ENCODE data around the gene CFAP46.

CFAP46 gene

DNA sequence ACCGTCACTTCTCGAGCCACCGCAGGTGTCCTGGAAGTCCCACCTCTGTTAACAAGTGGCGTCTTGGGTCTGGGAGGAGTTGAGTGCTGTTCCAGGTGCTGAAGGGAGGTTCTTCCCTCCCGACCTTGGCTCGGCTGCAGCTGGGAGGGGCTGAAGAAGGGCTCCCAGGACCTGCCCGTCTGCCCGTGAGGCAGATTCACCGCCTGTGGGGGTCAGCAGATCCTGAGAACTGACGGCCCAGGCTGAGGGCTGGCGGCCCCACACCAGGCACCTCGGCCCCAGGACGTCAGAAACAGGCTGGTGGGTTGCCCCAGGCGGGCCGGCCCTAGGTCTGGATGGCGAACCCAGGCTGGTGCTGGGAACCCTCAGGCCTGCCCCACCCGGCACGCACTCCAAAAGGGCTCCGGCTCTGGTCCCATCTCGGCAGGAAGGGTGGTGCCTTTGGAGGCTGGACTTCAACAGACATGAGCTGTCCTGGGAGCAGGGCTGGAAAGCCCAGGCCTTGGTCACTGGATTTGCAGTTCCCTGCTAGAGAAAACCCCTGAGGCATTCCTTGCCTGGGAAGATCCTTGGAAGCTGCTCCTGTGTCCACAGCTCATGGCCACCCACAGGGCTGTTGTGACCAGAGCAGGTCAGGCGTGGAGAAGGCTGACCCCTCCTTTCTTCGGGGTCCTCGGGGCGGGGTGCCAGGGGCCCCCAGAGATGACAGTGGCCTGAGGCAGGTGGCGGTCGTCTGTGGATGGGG lies 42.6 kb upstream of the CFAP46 start:
- TF ChIP-seq CTCF (IDR thresholded peaks at IDR 0.05; ENCODE audit: low read depth, low read length): no peak
- Histone ChIP-seq H3K36me3 (no peaks in the 10 kb centered on the region), H3K27ac (no peak overlapping the region), H3K27me3 (ENCODE audit: insufficient read depth, low read depth, severe bottlenecking) (no peaks in the 10 kb centered on the region), H3K4me3 (ENCODE audit: low read depth, low read length) (no peak overlapping the region), H3K9me3 (ENCODE audit: severe bottlenecking) (no peaks in the 10 kb centered on the region)
- DNase-seq: no peak

- Histone ChIP-seq H3K27ac (no peak overlapping the region), H3K27me3 (ENCODE audit: insufficient read depth, low read depth, severe bottlenecking) (no peaks in the 10 kb centered on the region), H3K9me3 (ENCODE audit: severe bottlenecking) (no peaks in the 10 kb centered on the region), H3K36me3 (no peaks in the 10 kb centered on the region), H3K4me3 (ENCODE audit: low read depth, low read length) (no peak overlapping the region)
- no peak for TF ChIP-seq CTCF (IDR thresholded peaks at IDR 0.05; ENCODE audit: low read depth, low read length)
- no peak for DNase-seq
Observed at GRCh38 chr10:132984008-132984295, 41.6 kb upstream of the CFAP46 start.

GRCh38 chr10:132983252-132984007 lies 41.1 kb upstream of the CFAP46 start:
- Histone ChIP-seq H3K9me3 (ENCODE audit: severe bottlenecking) (no peaks in the 10 kb centered on the region), H3K4me3 (ENCODE audit: low read depth, low read length) (no peak overlapping the region), H3K27me3 (ENCODE audit: insufficient read depth, low read depth, severe bottlenecking) (no peaks in the 10 kb centered on the region), H3K36me3 (no peaks in the 10 kb centered on the region), H3K27ac (no peak overlapping the region)
- no peak for DNase-seq
- TF ChIP-seq CTCF (IDR thresholded peaks at IDR 0.05; ENCODE audit: low read depth, low read length): no peak

DNA sequence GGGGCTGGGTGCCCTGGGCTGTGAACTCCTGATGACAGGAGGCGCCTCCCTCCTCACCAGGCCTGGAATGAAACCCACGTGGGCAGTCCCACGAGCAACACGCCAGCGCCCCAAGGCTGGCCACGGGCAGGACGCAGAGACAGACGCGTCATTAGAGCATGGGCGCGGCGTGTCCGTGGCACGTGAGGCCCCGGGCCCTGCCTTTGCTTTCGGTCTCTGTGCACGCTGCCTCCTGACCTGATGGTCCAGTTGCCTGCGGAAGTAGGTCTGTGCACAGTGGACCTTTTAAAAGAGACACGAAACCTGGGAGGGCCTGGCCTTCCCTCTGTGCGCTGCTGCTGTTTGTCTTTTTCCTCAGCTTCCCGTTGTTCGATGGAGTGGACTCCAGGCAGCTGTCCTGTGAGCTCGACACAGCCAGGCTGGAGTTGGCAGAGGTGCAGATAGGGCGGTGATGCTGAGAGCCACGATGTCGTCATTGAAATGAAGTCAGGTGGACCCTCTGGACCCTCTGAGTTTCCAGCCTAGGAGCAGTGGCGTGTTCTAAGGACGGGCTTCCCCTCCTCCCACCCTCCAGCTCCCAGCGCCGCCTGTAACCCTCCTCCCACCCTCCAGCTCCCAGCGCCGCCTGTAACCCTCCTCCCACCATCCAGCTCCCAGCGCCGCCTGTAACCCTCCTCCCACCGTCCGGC lies 40.1 kb upstream of the CFAP46 start:
- Histone ChIP-seq H3K36me3 (no peaks in the 10 kb centered on the region), H3K27ac (no peak overlapping the region), H3K27me3 (ENCODE audit: insufficient read depth, low read depth, severe bottlenecking) (no peaks in the 10 kb centered on the region), H3K4me3 (ENCODE audit: low read depth, low read length) (no peak overlapping the region), H3K9me3 (ENCODE audit: severe bottlenecking) (no peaks in the 10 kb centered on the region)
- no peak for TF ChIP-seq CTCF (IDR thresholded peaks at IDR 0.05; ENCODE audit: low read depth, low read length)
- no peak for DNase-seq

DNA sequence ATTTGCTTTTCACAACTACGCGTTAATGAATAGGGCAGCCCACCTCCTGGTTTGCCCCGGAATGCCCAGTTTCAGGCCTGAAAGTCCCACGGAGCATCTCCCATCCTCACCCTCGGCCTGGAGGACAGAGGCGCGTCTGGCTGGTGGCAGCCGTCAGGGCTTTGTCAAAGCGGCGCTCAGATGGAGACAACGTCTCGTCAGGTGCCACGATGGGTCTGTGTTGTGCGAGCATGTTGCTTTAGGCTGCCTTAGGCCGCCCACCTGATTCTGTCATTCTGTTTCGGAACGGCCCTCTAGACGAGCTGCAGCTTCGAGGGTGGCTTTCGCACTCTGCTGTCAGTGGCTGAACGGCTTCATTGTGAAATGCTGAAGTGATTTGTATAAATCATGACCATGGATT lies 39.4 kb upstream of the CFAP46 start:
- Histone ChIP-seq H3K27me3 (ENCODE audit: insufficient read depth, low read depth, severe bottlenecking) (no peaks in the 10 kb centered on the region), H3K4me3 (ENCODE audit: low read depth, low read length) (no peak overlapping the region), H3K9me3 (ENCODE audit: severe bottlenecking) (no peaks in the 10 kb centered on the region), H3K27ac (no peak overlapping the region), H3K36me3 (no peaks in the 10 kb centered on the region)
- no peak for DNase-seq
- no peak for TF ChIP-seq CTCF (IDR thresholded peaks at IDR 0.05; ENCODE audit: low read depth, low read length)
